IMR-90 (cell line): Measurements from ENCODE around the gene ATP13A1. TPM values are rescaled to one million over a fixed set of nuclear protein-coding genes. Genes with fewer than 3 reads are reported as not detected.

Experiments
- ATAC-seq: fragments of 200-7000 bp; cut with Tn5 transposase; 2 replicates; pipeline ENCODE4 v1.9.1; 2020; ENCODE audit warnings: low read depth, mild to moderate bottlenecking, moderate library complexity
- BruUV-seq: library from RNA; stranded (reverse); fragments of 400-500 nt; replicated peaks from 2 replicates; lab custom pipeline; 2021; lab: Mats Ljungman, UMichigan
- CTCF ChIA-PET: fragments of 300-600 bp; formaldehyde crosslinking; extraction: SDS; loops from one replicate; lab custom pipeline; 2021; ENCODE audit warnings: antibody characterized with exemption; lab: Yijun Ruan, JAX
- POLR2A ChIA-PET: fragments of 300-600 bp; sonication (Branson Sonifier 250); formaldehyde crosslinking; loops from one replicate; lab custom pipeline; 2022; ENCODE audit warnings: antibody characterized with exemption; ENCODE audit not compliant: unreplicated experiment; lab: Charles Lee
- DNase-seq: peaks from one replicate; pipeline ENCODE4 v3.0.0; 2013
- H2AFZ ChIP-seq: replicated peaks from 2 replicates; pipeline ENCODE3; 2013; ENCODE audit warnings: low read length, mild to moderate bottlenecking; ENCODE audit not compliant: poor library complexity
- H2AK5ac ChIP-seq: 2 replicates; pipeline ENCODE4 v1.6.1; 2013; ENCODE audit warnings: low read depth, low read length, inconsistent platforms
- H2AK9ac ChIP-seq: replicated peaks from 2 replicates; pipeline ENCODE3; 2013; ENCODE audit warnings: mild to moderate bottlenecking, low read depth, low read length, moderate library complexity; ENCODE audit not compliant: poor library complexity
- H2BK120ac ChIP-seq: 2 replicates; pipeline ENCODE4 v1.6.1; 2013; ENCODE audit warnings: low read depth, low read length, inconsistent platforms
- H2BK15ac ChIP-seq: 3 replicates; pipeline ENCODE4 v1.6.1; 2013; ENCODE audit warnings: low read depth, low read length, inconsistent platforms
- H2BK20ac ChIP-seq: 2 replicates; pipeline ENCODE4 v1.6.1; 2013; ENCODE audit warnings: low read depth, mild to moderate bottlenecking, inconsistent platforms, low read length, moderate library complexity
- H2BK5ac ChIP-seq: 2 replicates; pipeline ENCODE4 v1.6.1; 2013; ENCODE audit warnings: mild to moderate bottlenecking, low read depth, low read length, inconsistent platforms; ENCODE audit not compliant: poor library complexity, severe bottlenecking
- H3K14ac ChIP-seq: replicated peaks from 2 replicates; pipeline ENCODE4 v1.6.1; 2013; ENCODE audit warnings: low read depth, low read length, inconsistent platforms
- H3K18ac ChIP-seq: 2 replicates; pipeline ENCODE4 v1.6.1; 2013; ENCODE audit warnings: low read depth, low read length, control low read depth
- H3K23ac ChIP-seq: 2 replicates; pipeline ENCODE4 v1.6.1; 2013; ENCODE audit warnings: low read depth, low read length, inconsistent platforms
- H3K27ac ChIP-seq: 2 replicates; pipeline ENCODE4 v1.5.1; 2013; ENCODE audit warnings: mild to moderate bottlenecking, control low read depth, low read length; ENCODE audit not compliant: insufficient read depth
- H3K27me3 ChIP-seq: 2 replicates; pipeline ENCODE4 v1.6.1; 2013; ENCODE audit warnings: low read length; ENCODE audit not compliant: control insufficient read depth, insufficient read depth
- H3K36me3 ChIP-seq: 2 replicates; pipeline ENCODE4 v1.6.1; 2013; ENCODE audit warnings: low read length, mixed read lengths; ENCODE audit not compliant: control insufficient read depth, insufficient read depth
- H3K4ac ChIP-seq: 2 replicates; pipeline ENCODE4 v1.6.1; 2013; ENCODE audit warnings: low read depth, low read length, inconsistent platforms
- H3K4me1 ChIP-seq: 2 replicates; pipeline ENCODE4 v1.6.1; 2013; ENCODE audit warnings: low read length, mixed read lengths; ENCODE audit not compliant: control insufficient read depth, insufficient read depth
- H3K4me2 ChIP-seq: 2 replicates; pipeline ENCODE4 v1.6.1; 2013; ENCODE audit warnings: low read depth, mild to moderate bottlenecking, control low read depth, low read length, moderate library complexity
- H3K4me3 ChIP-seq: 2 replicates; pipeline ENCODE4 v1.5.1; 2013; ENCODE audit warnings: low read depth, mild to moderate bottlenecking, control low read depth, low read length, moderate library complexity; ENCODE audit not compliant: insufficient read depth
- H3K56ac ChIP-seq: 2 replicates; pipeline ENCODE4 v1.6.1; 2013; ENCODE audit warnings: low read length, inconsistent platforms; ENCODE audit not compliant: insufficient read depth; ENCODE audit errors: extremely low read depth
- H3K79me1 ChIP-seq, 2 experiments: 2 replicates each; pipeline ENCODE4 v1.6.1; 2013; ENCODE audit warnings: low read length in 2 of 2, inconsistent platforms in 1 of 2, low read depth in 1 of 2
- H3K9ac ChIP-seq: 2 replicates; pipeline ENCODE4 v1.6.1; 2013; ENCODE audit warnings: low read depth, low read length, control low read depth
- H3K9me1 ChIP-seq: 2 replicates; pipeline ENCODE4 v1.6.1; 2013; ENCODE audit warnings: low read length, inconsistent platforms; ENCODE audit not compliant: insufficient read depth
- H3K9me3 ChIP-seq: 2 replicates; pipeline ENCODE4 v1.6.1; 2013; ENCODE audit warnings: low read length; ENCODE audit not compliant: control insufficient read depth, insufficient read depth
- H4K20me1 ChIP-seq: 2 replicates; pipeline ENCODE4 v1.6.1; 2013; ENCODE audit warnings: low read length, inconsistent platforms; ENCODE audit not compliant: insufficient read depth
- H4K5ac ChIP-seq: 2 replicates; pipeline ENCODE4 v1.6.1; 2013; ENCODE audit warnings: mild to moderate bottlenecking, low read depth, low read length, control low read depth
- H4K8ac ChIP-seq, 2 experiments: 2 replicates each; pipeline ENCODE4 v1.6.1; 2013; ENCODE audit warnings: low read depth in 2 of 2, low read length in 2 of 2, control low read depth in 1 of 2, inconsistent platforms in 1 of 2
- H4K91ac ChIP-seq: 2 replicates; pipeline ENCODE4 v1.6.1; 2013; ENCODE audit warnings: low read depth, low read length, inconsistent platforms; ENCODE audit not compliant: insufficient read depth
- BHLHE40 ChIP-seq: fragments of 150-350 bp; IDR thresholded peaks from 2 replicates; pipeline ENCODE4 v1.6.1; 2016; ENCODE audit warnings: mild to moderate bottlenecking, low read depth, low read length
- CEBPB ChIP-seq: IDR thresholded peaks from 2 replicates; pipeline ENCODE4 v1.6.1; 2012; ENCODE audit warnings: low read depth, low read length, improper control_type of control experiment
- CHD1 ChIP-seq: IDR thresholded peaks from 2 replicates; pipeline ENCODE4 v1.6.1; 2012; ENCODE audit warnings: low read depth, low read length, improper control_type of control experiment
- FOS ChIP-seq: fragments of 150-350 bp; IDR thresholded peaks from 2 replicates; pipeline ENCODE4 v1.6.1; 2016; ENCODE audit warnings: low read depth, low read length
- MAFK ChIP-seq: IDR thresholded peaks from 2 replicates; pipeline ENCODE4 v1.6.1; 2012; ENCODE audit warnings: low read depth, low read length, improper control_type of control experiment
- MAZ ChIP-seq: IDR thresholded peaks from 2 replicates; pipeline ENCODE4 v1.6.1; 2012; ENCODE audit warnings: low read depth, mild to moderate bottlenecking, low read length, improper control_type of control experiment, moderate library complexity, borderline replicate concordance
- MXI1 ChIP-seq: IDR thresholded peaks from 2 replicates; pipeline ENCODE4 v1.6.1; 2012; ENCODE audit warnings: low read depth, mild to moderate bottlenecking, low read length, moderate library complexity, borderline replicate concordance
- NFE2L2 ChIP-seq: fragments of 150-350 bp; IDR thresholded peaks from 2 replicates; pipeline ENCODE4 v1.6.1; 2016; ENCODE audit warnings: low read depth, mild to moderate bottlenecking, low read length
- POLR2A ChIP-seq: IDR thresholded peaks from 2 replicates; pipeline ENCODE4 v1.6.1; 2012; ENCODE audit warnings: mild to moderate bottlenecking, low read depth, low read length
- RAD21 ChIP-seq: IDR thresholded peaks from 2 replicates; pipeline ENCODE4 v1.6.1; 2012; ENCODE audit warnings: low read length, improper control_type of control experiment
- RCOR1 ChIP-seq: IDR thresholded peaks from 2 replicates; pipeline ENCODE4 v1.6.1; 2012; ENCODE audit warnings: mild to moderate bottlenecking, low read length, improper control_type of control experiment; ENCODE audit not compliant: insufficient replicate concordance
- RFX5 ChIP-seq: IDR thresholded peaks from 2 replicates; pipeline ENCODE4 v1.8.0; 2012; ENCODE audit warnings: low read depth, mild to moderate bottlenecking, low read length, moderate library complexity
- SMC3 ChIP-seq: fragments of 150-350 bp; IDR thresholded peaks from 2 replicates; pipeline ENCODE4 v1.6.1; 2016; ENCODE audit warnings: low read depth, mild to moderate bottlenecking, antibody characterized with exemption, low read length, moderate library complexity
- WGBS, 2 experiments: methylation state at CpG; one replicate each; pipeline versions ENCODE4 v1.1.5 to v1.1.7; 2013; ENCODE audit warnings: missing lambda C conversion rate in 2 of 2; ENCODE audit not compliant: insufficient read length in 1 of 2; ENCODE audit errors: extremely low coverage in 2 of 2; 5-methylcytosine and 5-hydroxymethylcytosine counted together
- dilution Hi-C: fragments of 300-500 bp; cut with HindIII; formaldehyde crosslinking; loops from one replicate; pipeline ENCODE4 v1.14.3; 2018; ENCODE audit warnings: low sequenced_read_pairs; ENCODE audit not compliant: unreplicated experiment
- in situ Hi-C: fragments of 300-500 bp; cut with MboI; formaldehyde crosslinking; loops from 3 replicates; pipeline ENCODE4 v1.14.3; 2019; ENCODE audit warnings: low sequenced_read_pairs, inconsistent platforms, mixed read lengths
- intact Hi-C: fragments of 100-400 bp; cut with micrococcal nuclease; formaldehyde crosslinking; loops from 2 replicates; pipeline ENCODE4 v1.10.0; 2022
- polyA plus RNA-seq, 3 experiments: library from polyadenylated mRNA; depleted of rRNA; stranded (reverse); fragments of >200 nt; gene quantifications; 2 replicates each; pipeline ENCODE4 v1.2.3, GENCODE V29; 2012; ENCODE audit warnings: low replicate concordance in 1 of 3
- total RNA-seq: library from RNA; depleted of rRNA; stranded (reverse); fragments of >200 nt; gene quantifications from 2 replicates; pipeline ENCODE4 v1.2.3, GENCODE V29; 2012
- TF ChIP-seq, protein P1 (sequence below): conservative IDR thresholded peaks from 2 replicates; pipeline ENCODE4 v1.5.1; 2012; ENCODE audit warnings: mild to moderate bottlenecking, low read depth, low read length, improper control_type of control experiment
- TF ChIP-seq, protein P2 (sequence below): fragments of 150-350 bp; IDR thresholded peaks from 2 replicates; pipeline ENCODE4 v1.6.1; 2017; ENCODE audit warnings: mild to moderate bottlenecking, antibody characterized with exemption, low read length, low read depth
- TF ChIP-seq, protein P3 (sequence below): fragments of 150-350 bp; IDR thresholded peaks from 2 replicates; pipeline ENCODE4 v1.6.1; 2016; ENCODE audit warnings: low read depth, mild to moderate bottlenecking, low read length, moderate library complexity, borderline replicate concordance

ATP13A1 gene
- total and polyA plus RNA-seq, 2 of the 4 experiments (the other 2 are of a cell fraction): 13.3 to 43.8 TPM

DNA sequence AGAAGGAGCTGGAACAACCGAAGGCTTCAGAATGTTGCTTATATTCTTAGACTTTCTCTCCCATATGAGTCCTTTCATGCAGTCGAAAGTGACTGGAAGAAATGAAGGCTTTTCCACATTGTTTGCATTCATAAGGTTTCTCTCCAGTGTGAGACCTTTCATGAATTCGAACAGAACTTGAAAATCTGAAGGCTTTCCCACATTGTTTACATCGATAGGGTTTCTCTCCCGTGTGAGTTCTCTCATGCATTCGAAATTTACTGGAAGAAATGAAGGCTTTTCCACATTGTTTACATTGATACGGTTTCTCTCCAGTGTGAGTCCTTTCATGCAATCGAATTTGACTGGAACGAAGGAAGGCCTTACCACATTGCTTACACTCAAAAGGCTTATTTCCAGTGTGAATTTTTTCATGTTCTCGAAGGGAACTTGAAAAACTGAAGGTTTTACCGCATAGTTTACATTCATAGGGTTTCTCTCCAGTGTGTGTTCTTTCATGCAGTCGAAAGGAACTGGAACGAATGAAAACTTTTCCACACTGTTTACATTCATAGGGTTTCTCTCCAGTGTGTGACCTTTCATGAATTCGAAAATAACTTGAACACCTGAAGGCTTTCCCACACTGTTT is 47.9 kb upstream of the ATP13A1 start:
- Histone ChIP-seq H3K36me3 (peaks cover 39% of the 10 kb centered on the region), H4K20me1 (no peaks in the 10 kb centered on the region), H3K4ac (no peak overlapping the region), H3K79me1 (peaks cover 0 to 3% of the 10 kb centered on the region in 2 experiments; a peak in 1 of 4 replicates), H4K5ac (no peak overlapping the region), H3K9me3 (peaks cover 89% of the 10 kb centered on the region), H3K9me1 (no peaks in the 10 kb centered on the region), H2BK5ac (no peak overlapping the region), H3K23ac (no peak overlapping the region), H3K4me1 (no peaks in the 10 kb centered on the region), H3K4me2 (no peak overlapping the region), H3K56ac (no peak overlapping the region), H2BK120ac (no peak overlapping the region), H2AK9ac (no peak overlapping the region), H2BK15ac (no peak overlapping the region), H3K14ac (no peak overlapping the region), H3K9ac (no peak overlapping the region), H3K18ac (no peak overlapping the region), H3K27me3 (no peaks in the 10 kb centered on the region), H3K4me3 (no peak overlapping the region), H4K8ac (no peak overlapping the region), H2AFZ (no peak overlapping the region), H4K91ac (no peak overlapping the region), H2AK5ac (no peak overlapping the region), H3K27ac (no peak overlapping the region), H2BK20ac (no peak overlapping the region)
- DNase-seq (no peak), ATAC-seq (no peak)
- TF ChIP-seq, protein P1, sequence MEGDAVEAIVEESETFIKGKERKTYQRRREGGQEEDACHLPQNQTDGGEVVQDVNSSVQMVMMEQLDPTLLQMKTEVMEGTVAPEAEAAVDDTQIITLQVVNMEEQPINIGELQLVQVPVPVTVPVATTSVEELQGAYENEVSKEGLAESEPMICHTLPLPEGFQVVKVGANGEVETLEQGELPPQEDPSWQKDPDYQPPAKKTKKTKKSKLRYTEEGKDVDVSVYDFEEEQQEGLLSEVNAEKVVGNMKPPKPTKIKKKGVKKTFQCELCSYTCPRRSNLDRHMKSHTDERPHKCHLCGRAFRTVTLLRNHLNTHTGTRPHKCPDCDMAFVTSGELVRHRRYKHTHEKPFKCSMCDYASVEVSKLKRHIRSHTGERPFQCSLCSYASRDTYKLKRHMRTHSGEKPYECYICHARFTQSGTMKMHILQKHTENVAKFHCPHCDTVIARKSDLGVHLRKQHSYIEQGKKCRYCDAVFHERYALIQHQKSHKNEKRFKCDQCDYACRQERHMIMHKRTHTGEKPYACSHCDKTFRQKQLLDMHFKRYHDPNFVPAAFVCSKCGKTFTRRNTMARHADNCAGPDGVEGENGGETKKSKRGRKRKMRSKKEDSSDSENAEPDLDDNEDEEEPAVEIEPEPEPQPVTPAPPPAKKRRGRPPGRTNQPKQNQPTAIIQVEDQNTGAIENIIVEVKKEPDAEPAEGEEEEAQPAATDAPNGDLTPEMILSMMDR: no peak
- TF ChIP-seq RAD21 (no peak), CHD1 (no peak), NFE2L2 (no peak), BHLHE40 (no peak), POLR2A (no peak), FOS (no peak), RCOR1 (no peak), MAZ (no peak), MXI1 (no peak), RFX5 (no peak), CEBPB (no peak), SMC3 (no peak), MAFK (no peak)
- TF ChIP-seq, protein P2, sequence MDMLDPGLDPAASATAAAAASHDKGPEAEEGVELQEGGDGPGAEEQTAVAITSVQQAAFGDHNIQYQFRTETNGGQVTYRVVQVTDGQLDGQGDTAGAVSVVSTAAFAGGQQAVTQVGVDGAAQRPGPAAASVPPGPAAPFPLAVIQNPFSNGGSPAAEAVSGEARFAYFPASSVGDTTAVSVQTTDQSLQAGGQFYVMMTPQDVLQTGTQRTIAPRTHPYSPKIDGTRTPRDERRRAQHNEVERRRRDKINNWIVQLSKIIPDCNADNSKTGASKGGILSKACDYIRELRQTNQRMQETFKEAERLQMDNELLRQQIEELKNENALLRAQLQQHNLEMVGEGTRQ: no peak
- TF ChIP-seq, protein P3, sequence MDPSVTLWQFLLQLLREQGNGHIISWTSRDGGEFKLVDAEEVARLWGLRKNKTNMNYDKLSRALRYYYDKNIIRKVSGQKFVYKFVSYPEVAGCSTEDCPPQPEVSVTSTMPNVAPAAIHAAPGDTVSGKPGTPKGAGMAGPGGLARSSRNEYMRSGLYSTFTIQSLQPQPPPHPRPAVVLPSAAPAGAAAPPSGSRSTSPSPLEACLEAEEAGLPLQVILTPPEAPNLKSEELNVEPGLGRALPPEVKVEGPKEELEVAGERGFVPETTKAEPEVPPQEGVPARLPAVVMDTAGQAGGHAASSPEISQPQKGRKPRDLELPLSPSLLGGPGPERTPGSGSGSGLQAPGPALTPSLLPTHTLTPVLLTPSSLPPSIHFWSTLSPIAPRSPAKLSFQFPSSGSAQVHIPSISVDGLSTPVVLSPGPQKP: no peak
- ChIA-PET CTCF (no interaction called here), POLR2A (no interaction called here)
- intact Hi-C loops (no loop called here), in situ Hi-C loops (no loop called here), dilution Hi-C loops (no loop called here)
- WGBS, 2 experiments: 87% methylated on average over 5 of the region's 14 CpGs; no CpG with 5 or more reads in 1 of the 2 experiments
- no TSS peak for BruUV-seq
